ENCODE measurements around the gene LRRC8E.

- TF ChIP-seq CTCF (IDR thresholded peaks at IDR 0.05) (no peak), POLR2A (IDR thresholded peaks at IDR 0.05) (no peak)
Measured at GRCh38 chr19:7863157-7863970, 24.9 kb upstream of the LRRC8E start.

Measured in body of pancreas (tissue), 4 donors.